Measurements from ENCODE around the gene CACHD1.
"Not testable (repeated sequence)": the region's sequence is repeated elsewhere in the genome, so short reads cannot be mapped to it uniquely, and the experiment has no call there.

Gene CACHD1

GRCh38 chr1:64595871-64596515 lies 126.1 kb downstream of the CACHD1 start:
- no peak overlapping the region for H3K4me3 ChIP-seq (ENCODE audit: low read length)
- peak; percentile 45 for DNase-seq (ENCODE audit: low read depth)
- no peak for TF ChIP-seq CTCF (conservative IDR thresholded peaks at IDR 0.05; ENCODE audit: low read depth, low read length)

- no peak for DNase-seq (ENCODE audit: low read depth)
- no peak for TF ChIP-seq CTCF (conservative IDR thresholded peaks at IDR 0.05; ENCODE audit: low read depth, low read length)
- H3K4me3 ChIP-seq (ENCODE audit: low read length): no peak overlapping the region
Observed at GRCh38 chr1:64597113-64597512, 127.2 kb downstream of the CACHD1 start.

- H3K4me3 ChIP-seq (ENCODE audit: low read length): peak overlapping the region; percentile 32
- TF ChIP-seq CTCF (conservative IDR thresholded peaks at IDR 0.05; ENCODE audit: low read depth, low read length): no peak
- peak; percentile 81 for DNase-seq (ENCODE audit: low read depth)
Observed at GRCh38 chr1:64598100-64598571, 128.2 kb downstream of the CACHD1 start.

- no peak for DNase-seq (ENCODE audit: low read depth)
- H3K4me3 ChIP-seq (ENCODE audit: low read length): no peak overlapping the region
- no peak for TF ChIP-seq CTCF (conservative IDR thresholded peaks at IDR 0.05; ENCODE audit: low read depth, low read length)
Observed at GRCh38 chr1:64599242-64599641, 129.3 kb downstream of the CACHD1 start.

GRCh38 chr1:64601207-64601606 lies 131.3 kb downstream of the CACHD1 start:
- H3K4me3 ChIP-seq (ENCODE audit: low read length): no peak overlapping the region
- no peak for TF ChIP-seq CTCF (conservative IDR thresholded peaks at IDR 0.05; ENCODE audit: low read depth, low read length)
- no peak for DNase-seq (ENCODE audit: low read depth)

GRCh38 chr1:64608005-64608650 lies 138.2 kb downstream of the CACHD1 start:
- no peak for TF ChIP-seq CTCF (conservative IDR thresholded peaks at IDR 0.05; ENCODE audit: low read depth, low read length)
- no peak for DNase-seq (ENCODE audit: low read depth)
- no peak overlapping the region for H3K4me3 ChIP-seq (ENCODE audit: low read length)

GRCh38 chr1:64608651-64609048 lies 138.7 kb downstream of the CACHD1 start:
- no peak overlapping the region for H3K4me3 ChIP-seq (ENCODE audit: low read length)
- no peak for TF ChIP-seq CTCF (conservative IDR thresholded peaks at IDR 0.05; ENCODE audit: low read depth, low read length)
- DNase-seq (ENCODE audit: low read depth): no peak

- not testable (repeated sequence) for H3K4me3 ChIP-seq (ENCODE audit: low read length); DNase-seq (ENCODE audit: low read depth)
Observed at GRCh38 chr1:64610950-64611349, 141.0 kb downstream of the CACHD1 start.

All from retinal pigment epithelial cell (primary cell).